T follicular helper cell (primary cell): Measurements from ENCODE around the gene HDAC2.

Experiments
- DNase-seq: peaks from one replicate; pipeline ENCODE4 v3.0.0-alpha.2; 2020; ENCODE audit warnings: low read depth

HDAC2 gene

DNA sequence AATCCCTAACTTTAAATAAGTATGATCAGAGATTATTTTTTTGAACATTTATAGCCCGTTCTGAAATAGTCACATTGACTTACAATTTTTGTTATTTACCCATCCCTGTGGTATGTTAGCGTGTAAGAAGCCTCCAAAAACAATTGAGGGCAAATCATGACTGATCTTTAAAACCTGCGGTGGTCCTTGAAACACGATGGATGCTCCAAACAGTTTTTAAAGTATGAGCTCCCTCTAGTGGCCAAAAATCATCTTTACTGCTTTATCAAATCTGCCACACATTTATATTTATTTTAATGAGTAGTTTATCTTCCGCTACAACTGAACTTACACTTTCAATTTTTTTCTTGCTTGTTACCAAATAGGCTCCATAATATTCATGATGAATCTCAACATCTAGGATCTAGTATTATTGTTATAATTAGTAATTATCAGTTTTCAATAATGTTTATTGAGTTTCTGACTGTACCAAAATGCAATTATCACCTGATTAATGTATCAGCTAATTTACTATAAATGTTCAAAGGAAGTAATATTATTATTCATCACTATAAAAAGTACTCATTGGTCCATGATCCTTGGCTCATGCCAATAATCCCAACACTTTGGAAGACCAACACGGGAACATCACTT, 61.6 kb downstream of the HDAC2 start:
- no peak for DNase-seq

DNA sequence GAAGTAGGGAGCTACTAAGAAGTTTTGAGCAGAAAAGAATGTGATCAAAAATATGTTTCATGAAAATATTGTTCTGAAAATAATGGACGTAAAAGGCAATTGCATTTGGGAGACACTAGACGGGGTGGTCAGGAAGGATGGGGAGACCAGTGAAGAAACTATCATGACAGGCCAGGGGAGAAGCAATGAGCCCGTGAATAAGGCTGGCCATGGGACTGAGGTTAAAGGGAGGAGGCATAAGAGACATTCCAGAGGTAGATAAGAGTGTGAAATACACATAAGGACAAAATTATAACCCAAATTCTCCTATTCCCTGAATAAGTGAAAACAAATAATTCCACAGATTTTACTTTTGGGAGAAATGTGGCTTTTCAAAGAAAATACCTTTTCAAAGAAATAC, 62.1 kb downstream of the HDAC2 start:
- DNase-seq = no peak

DNA sequence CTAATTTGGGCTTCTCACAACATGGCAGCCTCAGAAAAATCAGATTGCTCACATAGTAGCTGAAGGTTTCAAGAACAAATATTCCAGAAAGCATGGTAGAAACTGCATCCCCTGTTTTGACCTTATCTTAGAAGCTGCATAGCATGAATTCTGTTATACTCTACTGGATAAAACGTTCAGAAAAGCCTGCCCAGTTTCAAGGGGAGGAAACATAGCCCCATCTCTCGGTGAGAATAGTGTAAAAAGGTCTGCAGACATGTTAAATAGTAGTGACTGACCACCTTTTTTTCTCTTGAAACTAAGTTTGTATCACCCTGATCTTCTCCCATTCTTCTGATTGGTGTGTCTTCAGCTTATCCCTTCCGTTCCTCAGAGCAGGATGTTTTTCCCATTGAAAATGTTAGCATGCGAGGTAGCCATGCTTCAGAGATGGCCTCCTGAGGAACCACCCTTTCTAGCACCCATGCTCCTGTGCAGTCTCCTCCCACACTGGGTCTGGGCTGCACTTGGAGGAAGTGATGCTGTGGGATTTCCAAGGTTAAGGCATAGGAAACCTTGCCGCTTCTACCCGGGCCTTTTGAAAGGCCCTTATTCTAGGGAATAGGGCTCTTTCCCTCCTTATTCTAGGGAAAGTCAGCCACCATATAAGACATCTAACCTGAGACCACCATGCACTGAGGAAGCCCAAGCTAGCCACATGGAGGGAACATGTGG, 63.7 kb downstream of the HDAC2 start:
- no peak for DNase-seq

DNA sequence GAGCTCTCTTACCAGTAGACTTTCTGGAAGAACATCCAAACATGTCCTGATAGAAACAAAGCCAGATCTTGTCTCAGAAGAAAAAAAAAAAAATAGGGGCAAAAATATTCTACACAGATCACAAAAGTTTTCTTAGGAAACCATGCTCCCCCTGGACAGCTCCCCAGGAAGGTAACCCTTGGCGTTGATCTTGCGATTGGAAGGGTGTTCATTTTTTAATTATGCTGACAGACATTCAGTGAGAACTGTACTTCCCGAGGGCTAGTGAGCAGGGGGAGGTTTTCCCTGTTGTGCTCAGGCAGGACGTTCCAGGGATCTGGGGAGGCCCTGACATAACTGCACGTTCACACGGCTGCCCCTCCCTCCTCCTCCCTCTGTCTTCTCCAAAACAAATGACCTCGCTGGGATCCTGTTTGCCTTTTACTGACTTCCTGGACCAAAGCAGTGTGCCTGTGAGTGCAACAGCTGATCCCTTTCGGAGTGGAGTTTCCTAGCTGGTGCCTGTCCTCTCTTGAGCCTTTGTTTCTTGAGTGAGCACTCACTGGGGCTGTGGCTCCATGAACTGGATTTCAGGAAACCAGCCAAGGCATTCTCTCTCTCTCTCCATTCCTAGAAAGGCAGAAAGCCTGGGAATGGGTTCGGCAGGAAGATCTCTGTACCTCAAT, 67.2 kb downstream of the HDAC2 start:
- DNase-seq = no peak

DNA sequence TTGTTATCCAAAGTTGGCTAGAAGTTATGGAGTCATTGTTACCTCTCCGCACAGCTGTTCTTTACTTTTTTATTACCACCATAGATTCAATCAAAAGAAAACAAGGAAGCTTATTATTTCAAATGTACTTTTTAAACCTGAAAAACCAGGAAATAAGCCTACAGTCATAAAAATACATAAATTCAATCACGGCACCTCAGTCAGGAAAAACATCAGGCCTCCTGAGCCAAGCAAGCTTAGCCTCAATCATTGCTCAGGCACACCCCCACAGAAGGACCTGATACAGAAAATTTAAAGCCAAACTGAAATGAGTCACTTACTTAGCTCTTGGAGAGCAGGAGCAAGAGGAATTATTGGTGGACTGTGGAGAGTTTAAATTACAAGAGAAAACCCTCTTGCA, 69.5 kb downstream of the HDAC2 start:
- DNase-seq = no peak

DNA sequence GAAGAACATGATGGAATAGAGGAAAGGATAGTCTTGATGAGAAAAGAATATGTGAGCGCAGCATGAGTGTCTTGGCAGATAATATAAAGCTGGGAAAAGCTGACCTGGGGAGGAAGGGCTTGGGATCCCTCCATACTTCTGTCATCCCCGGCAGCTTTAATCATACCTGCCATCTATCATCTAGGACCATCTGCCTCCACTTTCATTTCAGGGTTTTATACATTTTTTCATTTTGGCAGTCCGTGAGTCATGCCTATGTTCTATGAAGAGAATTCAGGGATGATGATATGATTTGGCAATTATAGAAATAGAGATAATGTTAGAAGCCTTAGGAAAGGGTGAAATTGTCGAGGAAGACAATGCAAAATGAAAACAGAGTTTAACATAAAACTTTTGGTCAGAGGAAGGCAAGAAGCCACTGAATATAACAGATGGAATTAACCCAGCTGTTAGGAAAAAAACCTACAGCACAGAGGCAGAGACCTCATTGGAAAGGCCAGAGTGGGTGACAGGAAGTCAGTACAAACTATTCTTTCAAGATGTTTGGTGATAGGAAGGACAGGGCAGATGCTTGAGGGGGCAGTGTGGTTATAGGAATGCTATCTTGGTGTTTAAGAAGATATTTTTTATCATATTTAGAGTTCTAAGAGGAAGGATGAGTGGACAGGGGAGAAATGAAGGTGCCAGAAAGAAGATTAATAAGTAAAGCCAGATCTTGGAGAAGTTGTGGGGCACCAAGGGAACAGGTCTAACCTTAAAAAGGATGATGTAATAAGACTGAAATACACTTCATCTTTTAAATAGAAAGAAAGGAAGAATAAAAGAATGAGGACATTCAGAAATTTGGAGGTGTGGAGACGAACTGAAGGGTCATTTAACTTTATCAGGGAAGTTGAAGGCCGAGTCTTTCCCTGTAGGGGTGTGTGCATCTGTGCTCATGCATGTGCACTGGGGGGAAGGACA, 76.0 kb downstream of the HDAC2 start:
- DNase-seq = no peak

DNA sequence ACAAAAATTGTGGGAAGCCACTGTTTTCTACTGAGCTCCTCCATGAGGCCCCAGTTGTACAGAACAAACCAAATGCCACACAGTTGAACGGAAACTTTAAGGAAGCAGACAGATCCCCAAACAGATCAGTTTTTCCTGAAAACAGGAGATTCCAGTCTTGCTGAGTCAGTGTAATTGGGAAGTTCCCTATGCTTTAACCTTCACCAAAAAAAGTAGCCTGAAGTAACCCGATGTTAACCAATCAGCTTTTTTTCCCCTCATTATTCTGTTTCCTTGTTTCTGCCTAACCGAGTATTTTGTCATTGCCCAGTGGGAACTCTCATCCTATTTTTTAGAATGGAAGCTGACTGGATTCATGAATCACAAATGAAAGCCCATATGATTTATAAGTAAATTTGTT, 77.1 kb downstream of the HDAC2 start:
- no peak for DNase-seq

DNA sequence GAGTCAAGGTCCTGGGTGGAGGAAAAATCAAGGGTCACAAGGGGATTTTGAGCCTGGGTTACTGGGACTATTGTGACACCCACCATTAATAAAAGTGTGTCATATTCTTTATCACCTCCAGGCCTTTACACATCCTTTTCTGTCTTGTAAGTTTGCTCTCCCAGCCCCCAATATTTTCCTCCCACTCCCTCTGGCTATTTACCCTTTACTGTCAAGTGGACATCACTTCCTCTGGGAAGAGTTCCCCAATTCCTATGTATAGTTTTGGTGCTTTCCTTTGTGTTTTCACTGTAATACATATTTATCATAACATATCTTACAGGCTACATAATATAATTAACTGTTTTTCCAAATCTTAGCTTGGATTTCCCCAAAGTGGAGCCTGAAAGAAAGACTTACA, 77.5 kb downstream of the HDAC2 start:
- no peak for DNase-seq

DNA sequence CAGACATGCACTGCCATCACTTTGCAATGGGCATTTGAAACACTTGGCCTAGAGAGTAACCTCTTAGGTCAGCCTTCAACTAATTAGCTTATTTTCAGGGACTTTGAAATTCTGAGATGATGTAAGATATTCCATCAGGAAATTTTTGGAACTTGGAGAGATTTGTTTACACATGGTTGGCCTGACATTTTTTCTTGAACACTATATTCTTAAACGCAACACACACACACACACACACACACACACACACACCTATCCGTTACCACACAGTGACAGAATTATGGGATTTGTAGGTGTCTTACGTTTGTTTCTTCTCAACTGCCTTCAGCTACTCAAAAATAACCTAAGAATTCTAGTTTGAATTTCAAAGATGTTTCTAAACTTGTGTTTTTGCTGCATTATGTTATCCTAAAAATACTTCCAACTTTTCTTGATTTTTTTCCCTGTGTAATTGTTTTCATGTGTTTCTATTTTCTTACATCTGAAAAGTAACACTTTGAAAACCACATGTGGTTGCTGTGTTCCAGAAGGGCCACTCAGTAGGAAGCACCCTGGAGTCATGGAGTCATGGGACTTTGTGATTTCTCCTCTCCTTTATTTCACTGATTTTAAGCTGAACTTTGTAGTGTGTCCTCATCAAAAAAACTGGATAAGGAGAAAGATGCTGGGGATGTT, 81.9 kb downstream of the HDAC2 start:
- no peak for DNase-seq

DNA sequence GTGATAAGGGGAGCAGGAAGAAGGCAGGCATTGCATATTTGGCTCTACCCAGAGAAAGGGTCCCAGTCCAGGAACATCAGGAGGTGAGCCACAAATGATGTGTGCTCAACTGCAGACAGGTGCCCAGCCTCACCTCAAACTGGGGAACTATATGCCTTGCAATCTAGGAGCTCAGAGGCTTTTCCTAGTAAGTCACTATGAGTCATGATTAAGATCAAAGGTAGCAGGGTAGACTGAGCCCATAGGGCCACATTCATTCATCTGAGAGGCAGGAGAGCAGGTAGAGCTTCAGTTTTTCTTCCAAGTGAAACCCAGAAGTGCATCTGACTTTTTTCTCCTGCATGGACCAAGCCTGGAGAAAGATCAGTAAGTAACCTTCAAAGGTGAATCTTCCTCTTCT, 82.5 kb downstream of the HDAC2 start:
- no peak for DNase-seq

DNA sequence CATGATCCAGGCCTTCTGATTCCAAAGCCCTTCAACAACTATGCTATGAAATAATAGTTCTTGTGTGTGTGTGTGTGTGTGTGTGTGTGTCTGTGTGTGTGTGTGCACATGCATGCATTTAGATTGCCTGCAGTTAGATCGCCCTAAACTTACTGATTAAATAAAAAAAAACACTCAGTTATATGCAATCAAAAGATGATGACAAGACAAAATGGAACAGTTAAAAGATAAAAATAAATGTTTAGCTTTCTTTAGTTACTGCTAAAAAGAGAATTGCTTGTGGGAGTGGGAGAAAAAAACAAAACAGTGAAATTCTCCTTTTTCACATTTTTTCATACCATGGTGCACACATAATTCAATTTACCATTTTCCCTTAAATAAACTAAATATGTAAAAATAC, 84.4 kb downstream of the HDAC2 start:
- no peak for DNase-seq

DNA sequence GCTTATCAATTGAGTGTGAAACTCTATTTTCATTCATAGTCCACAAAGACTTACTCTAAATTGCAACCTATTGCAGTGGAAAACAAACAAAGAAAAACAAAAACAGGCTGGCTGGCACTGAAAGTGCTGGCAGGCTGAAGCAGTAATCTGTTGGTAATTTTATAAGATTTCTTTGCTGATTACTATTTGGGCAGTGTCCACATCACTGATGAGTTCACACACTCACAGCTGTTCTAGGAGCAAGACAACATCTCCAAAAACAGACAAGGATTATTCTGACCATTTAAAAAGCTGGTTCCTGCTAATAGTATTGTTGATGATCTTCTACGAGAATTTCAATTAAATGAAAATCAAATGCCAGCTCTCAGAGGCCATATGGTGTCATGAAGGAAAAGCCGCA, 86.9 kb downstream of the HDAC2 start:
- DNase-seq = no peak
